T-helper 2 cell (primary cell): ENCODE measurements around the gene MRPL4.
"Not testable (repeated sequence)": the region's sequence is repeated elsewhere in the genome, so short reads cannot be mapped to it uniquely, and the experiment has no call there.

Experiments
- DNase-seq, 5 experiments: peaks; one replicate each; pipeline versions ENCODE4 v3.0.0 to v3.0.0-alpha.2; 2012 to 2022

The MRPL4 gene

GRCh38 chr19:10230173-10230860 is 21.7 kb upstream of the MRPL4 start:
- DNase-seq = peak; percentile 41 to 73 (median 55)

- peak; percentile 54 to 71 (median 68) for DNase-seq
Measured at GRCh38 chr19:10230861-10231611, 21.0 kb upstream of the MRPL4 start, which contains the start of gene S1PR2. Gene S1PR2, minus strand, starts transcription at chr19:10231331. Its CDS starts 6,426 bp downstream, at chr19:10224905.

- DNase-seq = no peak
Measured at GRCh38 chr19:10231612-10232228, 20.3 kb upstream of the MRPL4 start.

- DNase-seq = no peak
Measured at GRCh38 chr19:10233946-10234345, 18.1 kb upstream of the MRPL4 start.

GRCh38 chr19:10235003-10235402 is 17.0 kb upstream of the MRPL4 start:
- no peak for DNase-seq

- not testable (repeated sequence) for DNase-seq
Measured at GRCh38 chr19:10235409-10235808, 16.6 kb upstream of the MRPL4 start.

GRCh38 chr19:10237702-10238101 is 14.3 kb upstream of the MRPL4 start:
- no peak for DNase-seq

GRCh38 chr19:10238172-10238783 is 13.7 kb upstream of the MRPL4 start:
- DNase-seq = peak in 1 of 5 experiments; percentile 37

DNA sequence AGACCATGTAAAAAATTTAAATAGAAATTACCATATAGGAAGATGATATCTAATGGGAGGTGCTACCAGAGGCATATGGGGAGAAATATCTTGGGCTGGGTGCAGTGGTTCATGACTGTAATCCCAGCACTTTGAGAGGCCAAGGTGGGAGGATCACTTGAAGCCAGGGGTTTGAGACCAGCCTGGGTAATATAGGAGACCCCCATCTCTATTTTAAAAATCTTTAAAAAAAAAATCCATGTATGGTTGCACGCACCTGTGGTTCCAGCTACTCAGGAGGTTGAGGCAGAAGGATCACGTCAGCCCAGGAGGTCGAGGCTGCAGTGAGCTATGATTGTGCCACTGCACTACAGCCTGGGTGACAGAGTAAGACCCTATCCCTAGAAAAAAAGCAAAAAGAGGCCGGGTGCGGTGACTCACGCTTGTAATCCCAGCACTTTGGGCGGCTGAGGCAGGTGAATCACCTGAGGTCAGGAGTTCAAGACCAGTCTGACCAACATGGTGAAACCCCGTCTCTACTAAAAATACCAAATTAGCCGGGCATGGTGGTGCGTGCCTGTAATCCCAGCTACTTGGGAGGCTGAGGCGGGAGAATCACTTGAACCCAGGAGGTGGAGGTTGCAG is 10.1 kb upstream of the MRPL4 start:
- DNase-seq = not testable (repeated sequence)

DNA sequence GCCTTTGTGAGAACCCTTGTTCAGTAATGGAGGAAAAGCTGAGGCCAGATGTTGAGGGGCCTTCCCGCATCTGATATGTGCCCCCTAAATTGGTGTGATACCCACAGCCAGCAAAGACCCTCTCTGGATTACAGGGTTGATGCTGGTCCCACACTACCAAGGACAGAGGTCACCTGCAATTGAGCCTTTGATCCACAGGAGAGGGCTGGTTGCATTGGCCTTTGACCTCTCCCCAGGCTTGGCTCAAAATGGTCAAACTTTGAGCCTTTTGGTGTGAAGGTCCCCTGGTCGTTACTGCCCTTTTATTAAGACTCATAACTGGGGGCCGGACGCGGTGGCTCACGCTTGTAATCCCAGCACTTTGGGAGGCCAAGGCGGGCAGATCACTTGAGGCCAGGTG is 8.4 kb upstream of the MRPL4 start:
- DNase-seq = no peak

GRCh38 chr19:10245189-10245939 is 6.7 kb upstream of the MRPL4 start:
- DNase-seq = no peak

DNA sequence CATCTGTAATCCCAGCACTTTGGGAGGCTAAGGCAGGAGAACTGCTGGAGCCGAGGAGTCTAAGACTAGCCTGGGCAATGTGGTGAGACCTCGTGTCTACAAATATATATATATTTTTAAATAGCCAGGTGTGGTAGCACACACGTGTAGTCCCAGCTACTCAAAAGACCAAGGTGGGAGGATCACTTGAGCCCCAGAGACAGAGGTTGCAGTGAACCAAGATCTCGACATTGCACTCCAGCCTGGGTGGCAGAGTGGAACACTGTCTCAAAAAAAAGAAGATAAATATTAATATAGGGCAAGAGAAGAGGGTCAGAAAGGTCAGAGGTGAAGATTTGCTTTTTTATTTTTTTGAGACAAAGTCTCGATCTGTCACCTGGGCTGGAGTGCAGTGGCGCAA is 5.5 kb upstream of the MRPL4 start:
- no peak for DNase-seq

GRCh38 chr19:10252707-10253106 is 693 bp downstream of the MRPL4 start:
- no peak for DNase-seq

GRCh38 chr19:10254244-10254643 is 2.2 kb downstream of the MRPL4 start:
- DNase-seq = no peak

DNA sequence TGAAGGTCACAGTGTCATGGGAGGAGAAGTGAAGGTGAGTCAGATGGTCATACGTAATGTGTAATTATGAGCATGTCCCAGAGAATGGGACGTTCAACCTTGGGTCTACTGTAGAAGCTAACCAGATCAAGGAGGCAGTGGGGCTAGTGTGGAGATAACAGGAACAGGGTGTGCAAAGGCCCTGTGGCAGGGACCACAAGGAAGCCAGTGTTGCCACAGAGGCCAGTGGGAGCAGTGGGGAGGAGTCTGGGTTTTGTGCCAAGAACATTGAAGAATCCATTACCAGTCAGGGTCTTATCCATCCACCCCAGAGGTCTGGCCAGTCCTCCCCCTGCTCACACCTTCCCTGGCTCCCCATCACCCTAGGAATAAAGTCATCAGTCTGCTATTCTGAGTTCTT is 3.3 kb downstream of the MRPL4 start:
- no peak for DNase-seq

DNA sequence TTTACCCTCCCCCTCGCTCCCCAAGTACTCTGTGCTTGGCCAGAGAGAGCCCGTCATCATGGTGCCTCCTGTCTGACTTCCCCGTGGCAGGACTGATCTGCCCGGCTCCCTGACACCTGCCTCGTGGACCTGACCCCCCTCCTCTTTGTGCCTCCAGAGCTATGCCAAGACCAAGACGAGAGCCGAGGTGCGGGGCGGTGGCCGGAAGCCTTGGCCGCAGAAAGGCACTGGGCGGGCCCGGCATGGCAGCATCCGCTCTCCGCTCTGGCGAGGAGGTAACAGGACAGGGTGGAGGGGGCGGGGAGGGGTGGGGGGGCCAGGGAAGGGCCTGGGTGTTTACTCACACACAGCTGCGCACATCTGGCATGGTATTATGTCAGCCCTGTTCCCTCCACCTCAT is 4.5 kb downstream of the MRPL4 start:
- no peak for DNase-seq

DNA sequence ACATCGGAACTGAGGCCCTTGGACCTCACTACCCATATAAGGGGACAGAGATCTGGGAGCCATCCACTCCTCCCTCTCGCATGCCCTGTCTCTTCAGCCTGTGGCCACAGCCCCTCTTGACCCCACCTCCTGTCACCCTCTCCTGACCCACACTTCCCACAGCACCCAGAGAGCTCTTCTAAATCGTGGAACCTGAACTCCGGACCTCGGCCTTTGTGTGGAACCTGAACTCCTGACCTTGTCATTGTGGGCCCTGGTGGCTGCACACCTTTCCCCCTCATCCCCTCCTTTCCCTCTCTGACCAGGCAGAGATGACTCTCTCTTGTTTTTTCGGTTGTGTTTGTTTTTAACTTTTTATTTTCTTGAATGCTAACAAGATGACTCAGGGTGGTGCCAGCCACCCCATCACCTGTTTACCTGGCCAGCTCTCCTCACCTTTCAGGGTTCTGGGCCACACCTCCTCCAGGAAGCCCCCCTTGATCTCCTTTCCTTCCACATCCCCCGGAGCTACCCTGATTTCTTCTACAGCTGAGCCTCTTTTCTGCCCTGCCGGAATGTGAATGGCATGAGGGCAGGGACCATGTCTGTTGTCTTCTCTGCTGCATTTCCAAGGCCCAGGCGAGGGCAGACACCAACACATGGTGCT is 5.1 kb downstream of the MRPL4 start:
- DNase-seq = no peak

DNA sequence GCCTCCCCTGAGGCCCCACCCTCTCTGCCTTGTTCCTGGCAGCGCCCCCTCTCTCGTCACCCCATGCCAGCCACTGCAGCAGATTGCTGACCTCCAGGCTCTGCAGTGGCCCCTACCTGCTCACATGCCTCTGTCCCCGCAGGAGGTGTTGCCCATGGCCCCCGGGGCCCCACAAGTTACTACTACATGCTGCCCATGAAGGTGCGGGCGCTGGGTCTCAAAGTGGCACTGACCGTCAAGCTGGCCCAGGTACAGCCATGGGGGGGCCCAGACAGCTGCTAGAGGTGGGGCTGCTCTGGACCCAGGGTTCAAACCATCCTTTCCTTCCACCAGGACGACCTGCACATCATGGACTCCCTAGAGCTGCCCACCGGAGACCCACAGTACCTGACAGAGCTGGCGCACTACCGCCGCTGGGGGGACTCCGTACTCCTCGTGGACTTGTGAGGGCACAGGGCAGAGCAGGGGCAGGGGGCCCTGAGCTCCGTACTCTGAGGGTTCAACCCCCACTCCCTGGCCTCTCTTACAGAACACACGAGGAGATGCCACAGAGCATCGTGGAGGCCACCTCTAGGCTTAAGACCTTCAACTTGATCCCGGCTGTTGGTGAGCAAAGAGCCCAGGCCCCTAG is 6.2 kb downstream of the MRPL4 start:
- no peak for DNase-seq

DNA sequence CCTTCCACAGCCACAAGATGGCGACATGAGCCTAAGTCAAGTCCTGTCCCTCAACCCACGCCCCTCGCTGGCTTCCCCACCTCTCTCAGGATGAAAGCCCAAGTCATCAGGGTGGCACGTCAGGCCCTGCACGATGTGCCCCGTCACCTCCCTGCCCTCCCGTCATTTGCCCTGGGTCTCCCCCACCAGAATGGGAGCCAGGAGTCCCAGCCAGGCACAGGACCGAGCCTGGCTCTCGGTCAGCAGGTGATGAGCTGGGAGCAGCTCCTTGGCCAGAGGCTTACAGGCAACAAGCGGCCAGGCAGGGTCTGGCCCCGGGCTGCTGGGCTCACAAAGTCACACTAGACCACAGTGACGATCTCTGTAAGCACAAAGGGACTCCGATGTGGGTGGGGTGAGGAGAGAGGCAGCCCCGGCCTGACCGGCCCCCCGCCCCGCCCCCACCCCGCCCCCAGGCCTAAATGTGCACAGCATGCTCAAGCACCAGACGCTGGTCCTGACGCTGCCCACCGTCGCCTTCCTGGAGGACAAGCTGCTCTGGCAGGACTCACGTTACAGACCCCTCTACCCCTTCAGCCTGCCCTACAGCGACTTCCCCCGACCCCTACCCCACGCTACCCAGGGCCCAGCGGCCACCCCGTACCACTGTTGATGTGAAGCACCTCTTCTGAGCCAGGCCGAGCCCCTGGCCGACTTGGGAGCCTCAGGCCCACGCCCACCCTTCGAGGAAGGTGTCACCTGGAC is 7.3 kb downstream of the MRPL4 start:
- peak; percentile 60 to 94 (median 84) for DNase-seq

DNA sequence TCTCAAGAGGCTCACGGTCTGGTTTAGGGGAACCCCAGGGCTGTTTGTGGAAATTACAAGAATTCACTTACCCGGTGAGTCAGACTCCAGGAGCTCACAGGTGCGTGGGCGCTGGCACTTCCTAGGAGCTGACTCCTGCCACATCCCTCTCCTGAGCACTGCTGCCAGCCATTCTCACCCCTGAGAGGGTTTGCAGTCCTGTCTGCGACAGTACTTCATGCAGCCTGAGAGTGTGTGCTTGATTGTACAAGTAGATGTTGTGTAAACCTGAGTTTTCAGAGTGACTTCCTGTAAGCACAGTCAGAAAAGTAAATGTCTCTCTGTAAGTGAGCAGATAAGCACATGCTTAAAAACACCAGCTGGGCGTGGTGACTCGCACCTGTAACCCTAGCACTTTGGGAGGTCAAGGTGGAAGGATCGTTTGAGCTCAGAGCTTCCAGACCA is 8.1 kb downstream of the MRPL4 start:
- peak in 2 of 5 experiments; percentile 55 to 82 for DNase-seq
